Osteoblast (primary cell): ENCODE measurements around the gene PDE4B. TPM values are rescaled to one million over a fixed set of nuclear protein-coding genes. Genes with fewer than 3 reads are reported as not detected.

ENCODE experiments used
- DNase-seq: peaks from one replicate; pipeline ENCODE4 v3.0.0; 2011; ENCODE audit warnings: low spot score, mixed read lengths; ENCODE audit not compliant: insufficient read length; ENCODE audit errors: missing footprints
- H2AFZ ChIP-seq: 2 replicates; pipeline ENCODE4 v1.6.0; 2011; ENCODE audit warnings: mild to moderate bottlenecking, low read length
- H3K27ac ChIP-seq: 2 replicates; pipeline ENCODE4 v1.5.1; 2011; ENCODE audit warnings: mild to moderate bottlenecking, low read depth, low read length, moderate library complexity
- H3K27me3 ChIP-seq: 2 replicates; pipeline ENCODE4 v1.6.0; 2012; ENCODE audit warnings: mild to moderate bottlenecking, control low read depth, inconsistent platforms, low read length, moderate library complexity; ENCODE audit not compliant: insufficient read depth
- H3K36me3 ChIP-seq: 2 replicates; pipeline ENCODE4 v1.5.1; 2011; ENCODE audit warnings: mild to moderate bottlenecking, low read length, control low read depth, moderate library complexity; ENCODE audit not compliant: insufficient read depth
- H3K4me1 ChIP-seq: 2 replicates; pipeline ENCODE4 v1.5.1; 2011; ENCODE audit warnings: mild to moderate bottlenecking, low read length, control low read depth, moderate library complexity; ENCODE audit not compliant: insufficient read depth
- H3K4me2 ChIP-seq: 2 replicates; pipeline ENCODE4 v1.6.0; 2011; ENCODE audit warnings: mild to moderate bottlenecking, low read length; ENCODE audit not compliant: insufficient read depth
- H3K4me3 ChIP-seq: fragments of 200-600 bp; sonication (generic); 3 replicates; pipeline ENCODE4 v1.5.1; 2012; ENCODE audit warnings: mild to moderate bottlenecking, low read length, inconsistent platforms; ENCODE audit not compliant: insufficient read depth
- H3K79me2 ChIP-seq: 2 replicates; pipeline ENCODE4 v1.6.0; 2012; ENCODE audit warnings: mild to moderate bottlenecking, low read length, control low read depth, inconsistent platforms; ENCODE audit not compliant: insufficient read depth
- H3K9me3 ChIP-seq: 2 replicates; pipeline ENCODE4 v1.5.1; 2011; ENCODE audit warnings: low read depth, low read length, control low read depth
- H4K20me1 ChIP-seq: 2 replicates; pipeline ENCODE4 v1.6.0; 2012; ENCODE audit warnings: mild to moderate bottlenecking, low read length, control low read depth; ENCODE audit not compliant: insufficient read depth
- CTCF ChIP-seq: IDR thresholded peaks from 2 replicates; pipeline ENCODE4 v1.5.1; 2011; ENCODE audit warnings: mild to moderate bottlenecking, low read depth, low read length, moderate library complexity; ENCODE audit errors: extremely low read depth
- total RNA-seq: library from RNA; depleted of rRNA; stranded (reverse); fragments of >200 nt; gene quantifications from 2 replicates; pipeline ENCODE4 v1.2.3, GENCODE V29; 2012

PDE4B gene
- total RNA-seq, 1 donor = 21.4 TPM

GRCh38 chr1:65948609-65949229 is 156.0 kb downstream of the PDE4B start:
- Histone ChIP-seq H3K27me3 (no peaks in the 10 kb centered on the region), H3K4me3 (no peak overlapping the region), H2AFZ (no peak overlapping the region), H3K79me2 (no peaks in the 10 kb centered on the region), H3K9me3 (no peaks in the 10 kb centered on the region), H3K27ac (no peak overlapping the region), H3K4me1 (peaks cover 20% of the 10 kb centered on the region), H3K36me3 (no peaks in the 10 kb centered on the region), H4K20me1 (no peaks in the 10 kb centered on the region), H3K4me2 (no peak overlapping the region)
- DNase-seq = peak; percentile 45
- TF ChIP-seq CTCF = peak; percentile 60

GRCh38 chr1:65949230-65949626 is 156.5 kb downstream of the PDE4B start:
- H4K20me1 ChIP-seq = no peaks in the 10 kb centered on the region
- no peaks in the 10 kb centered on the region for H3K79me2 ChIP-seq
- no peak overlapping the region for H3K4me2 ChIP-seq
- H3K27me3 ChIP-seq = no peaks in the 10 kb centered on the region
- H3K4me1 ChIP-seq = peaks cover 20% of the 10 kb centered on the region
- H2AFZ ChIP-seq = no peak overlapping the region
- no peaks in the 10 kb centered on the region for H3K9me3 ChIP-seq
- DNase-seq = no peak
- no peak overlapping the region for H3K4me3 ChIP-seq
- no peaks in the 10 kb centered on the region for H3K36me3 ChIP-seq
- no peak overlapping the region for H3K27ac ChIP-seq
- TF ChIP-seq CTCF = no peak

- Histone ChIP-seq H3K4me2 (no peak overlapping the region), H3K9me3 (no peaks in the 10 kb centered on the region)
Measured at GRCh38 chr1:65949933-65950332, 157.2 kb downstream of the PDE4B start.

GRCh38 chr1:65952696-65953095 is 160.0 kb downstream of the PDE4B start:
- TF ChIP-seq CTCF = no peak
- Histone ChIP-seq H3K79me2 (no peaks in the 10 kb centered on the region), H3K4me1 (peaks cover 20% of the 10 kb centered on the region), H3K27ac (peak overlapping the region; percentile 24), H3K4me3 (no peak overlapping the region), H4K20me1 (no peaks in the 10 kb centered on the region), H3K9me3 (no peaks in the 10 kb centered on the region), H2AFZ (no peak overlapping the region), H3K4me2 (peak overlapping the region; percentile 34), H3K27me3 (no peaks in the 10 kb centered on the region), H3K36me3 (no peaks in the 10 kb centered on the region)
- DNase-seq = no peak

More at GRCh38 chr1:65949933-65950332, 157.2 kb downstream of the PDE4B start:
- Histone ChIP-seq H3K36me3 (no peaks in the 10 kb centered on the region), H3K4me3 (no peak overlapping the region), H3K27ac (no peak overlapping the region), H2AFZ (no peak overlapping the region), H3K27me3 (no peaks in the 10 kb centered on the region), H3K4me1 (peaks cover 20% of the 10 kb centered on the region), H4K20me1 (no peaks in the 10 kb centered on the region), H3K79me2 (no peaks in the 10 kb centered on the region)
- TF ChIP-seq CTCF = no peak
- DNase-seq = no peak
